Iris pigment epithelial cell (primary cell): Measurements from ENCODE around the gene ZNF772.
A peak's percentile ranks its signal among the peaks of the same experiment; 100 is the strongest.
"Not testable (repeated sequence)": the region's sequence is repeated elsewhere in the genome, so short reads cannot be mapped to it uniquely, and the experiment has no call there.

Source experiments
- DNase-seq: peaks from one replicate; pipeline ENCODE4 v3.0.0-alpha.2; 2011; ENCODE audit warnings: low read depth

Gene ZNF772

DNA sequence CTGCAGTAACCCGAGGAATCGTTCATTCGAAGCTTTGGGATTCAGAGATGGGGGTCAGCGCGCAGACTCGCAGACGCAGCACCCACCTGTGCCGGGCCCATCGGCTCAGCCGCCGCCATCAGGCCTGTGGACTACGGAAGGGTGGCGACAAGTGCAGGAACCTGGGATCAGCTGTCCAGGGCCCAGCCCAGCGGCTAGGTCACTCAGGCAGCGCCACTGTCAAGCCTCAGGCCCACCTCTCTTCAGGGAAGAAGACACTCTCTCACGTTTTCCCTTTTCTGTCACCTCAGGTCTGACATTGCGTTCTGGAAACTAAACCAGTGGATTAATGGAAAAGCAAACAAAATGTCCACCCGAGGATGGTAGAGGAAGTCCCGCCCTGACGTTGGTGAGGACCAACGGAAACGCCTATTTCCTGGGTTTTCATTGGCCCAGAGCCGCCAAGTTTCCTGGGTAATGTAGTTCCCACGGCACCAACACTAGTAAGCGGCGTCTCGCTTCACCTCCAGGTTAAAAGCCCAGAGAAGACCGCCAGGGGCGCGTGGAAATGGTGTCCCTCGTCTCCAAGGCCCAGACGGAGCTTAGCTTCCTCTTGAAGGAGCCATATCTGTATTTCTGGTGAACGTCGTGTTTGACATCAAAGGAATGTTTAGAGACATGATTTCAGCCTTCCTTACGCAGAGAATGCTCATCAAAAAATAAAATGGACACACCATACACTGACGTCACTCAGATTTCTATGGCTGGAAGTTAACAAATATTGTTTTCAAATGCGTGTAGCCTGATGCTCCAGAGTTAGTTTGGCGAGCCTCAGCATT lies at the start of gene ZNF772:
Gene ZNF772 (minus strand): TSS at position 376 of the 818 bp plus-strand sequence. CDS start 257 bp downstream, at position 119.
- peak; percentile 97 for DNase-seq

DNA sequence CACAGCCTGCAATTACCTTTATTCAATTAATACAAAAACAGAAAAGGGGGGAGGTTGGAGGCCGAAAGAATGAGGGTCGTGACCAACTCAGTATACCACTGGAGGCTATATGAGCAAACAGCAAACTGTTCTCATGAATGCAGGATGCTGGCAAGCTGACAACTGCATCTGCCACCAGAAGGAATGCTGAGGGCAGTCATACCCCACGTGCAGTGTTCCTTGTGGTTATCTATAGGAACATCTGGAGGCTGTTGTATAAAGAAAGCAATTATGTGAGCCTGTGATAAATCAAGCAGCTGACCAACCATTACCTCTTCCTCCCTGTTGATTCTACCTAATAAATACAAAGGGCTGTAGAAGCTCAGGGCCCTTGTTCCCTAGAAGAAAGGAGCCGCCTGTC lies 40.7 kb upstream of the ZNF772 start:
- DNase-seq = not testable (repeated sequence)

DNA sequence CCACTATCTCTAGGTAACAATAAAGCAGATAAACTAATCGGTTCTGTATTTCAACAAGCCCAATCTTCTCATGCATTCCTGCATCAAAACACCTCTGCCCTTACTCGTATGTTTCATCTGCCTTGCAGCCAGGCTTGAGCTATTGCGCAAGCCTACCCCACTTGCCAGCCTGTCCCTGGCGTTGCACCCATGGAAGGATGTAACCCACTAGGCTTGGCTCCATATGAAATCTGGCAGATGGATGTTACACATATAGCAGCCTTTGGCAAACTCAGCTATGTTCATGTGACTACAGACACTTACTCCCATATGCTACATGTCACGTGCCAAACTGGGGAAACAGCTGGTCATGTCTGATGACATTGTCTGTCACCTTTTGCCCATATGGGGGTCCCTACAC lies 37.9 kb upstream of the ZNF772 start:
- no peak for DNase-seq

DNA sequence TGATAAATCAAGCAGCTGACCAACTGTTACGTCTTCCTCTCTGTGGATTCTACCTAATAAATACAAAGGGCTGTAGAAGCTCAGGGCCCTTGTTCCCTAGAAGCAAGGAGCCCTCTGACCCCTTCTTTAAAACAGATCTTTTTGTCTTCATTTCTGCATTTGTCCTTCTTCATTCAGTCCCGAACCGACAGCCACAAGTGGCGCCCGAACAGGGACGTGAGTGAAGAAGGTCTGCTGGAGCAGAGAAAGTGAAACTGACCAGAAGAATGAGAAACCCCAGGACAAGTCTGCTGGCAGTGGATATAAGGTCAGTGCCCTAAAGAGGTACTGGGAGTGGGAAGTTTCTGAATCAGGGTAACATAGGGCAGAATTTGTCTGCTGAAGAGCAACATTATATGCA lies 35.5 kb upstream of the ZNF772 start:
- DNase-seq = peak; percentile 31

DNA sequence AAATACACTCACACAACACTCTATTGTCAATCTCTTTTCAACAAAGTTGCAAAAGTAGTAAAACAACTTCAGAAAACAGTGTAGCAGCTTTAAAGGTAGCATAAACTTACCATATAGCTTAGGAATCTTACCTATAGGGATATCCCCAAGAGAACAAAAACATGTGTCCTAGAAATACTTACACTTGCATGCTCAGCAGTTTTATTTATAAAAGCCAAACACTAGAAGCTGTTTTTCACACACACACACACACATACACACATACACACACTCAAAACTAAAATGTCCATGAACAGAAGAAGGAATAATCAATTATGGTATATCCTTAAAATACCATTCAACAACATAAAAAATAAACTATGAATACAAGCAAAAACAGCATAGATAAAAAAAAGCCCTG lies 34.1 kb upstream of the ZNF772 start:
- no peak for DNase-seq

DNA sequence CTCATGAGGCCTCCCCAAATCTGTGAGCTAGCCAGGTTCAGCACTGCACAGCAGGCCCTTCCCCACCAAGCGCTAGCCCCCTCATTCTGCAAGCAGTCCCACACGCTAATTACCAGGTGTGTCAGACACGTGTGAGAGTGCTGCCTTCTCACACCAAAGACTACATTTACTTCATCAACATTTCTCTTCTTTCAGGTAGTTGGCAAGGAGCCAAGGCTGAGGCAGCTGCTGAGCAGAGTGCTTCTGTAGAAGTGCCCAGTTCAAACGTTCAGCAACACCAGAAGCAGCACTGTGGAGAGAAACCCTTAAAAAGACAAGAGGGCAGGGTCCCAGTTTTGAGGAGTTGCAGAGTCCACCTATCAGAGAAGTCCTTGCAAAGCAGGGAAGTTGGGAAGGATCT lies 28.8 kb upstream of the ZNF772 start:
- DNase-seq = no peak

DNA sequence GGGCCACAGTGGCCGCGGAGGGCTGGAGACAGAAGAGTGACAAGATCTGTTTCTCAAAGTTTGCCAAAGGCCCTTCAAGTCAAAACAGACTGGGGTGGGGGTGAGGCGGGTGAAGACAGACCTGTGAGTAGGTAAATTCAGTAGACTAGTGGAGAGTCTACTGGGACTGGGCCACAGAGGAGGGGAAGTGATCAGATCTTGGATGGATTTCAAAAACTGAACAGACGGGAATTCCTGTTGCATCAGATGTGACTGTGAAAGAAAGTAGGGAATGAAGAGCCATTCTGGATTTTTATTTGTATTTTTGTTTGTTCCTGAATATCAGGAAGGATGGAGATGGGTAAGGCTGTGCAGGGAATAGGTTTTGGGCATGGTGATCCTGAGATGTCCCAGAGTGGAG lies 23.0 kb upstream of the ZNF772 start:
- DNase-seq = peak; percentile 53

DNA sequence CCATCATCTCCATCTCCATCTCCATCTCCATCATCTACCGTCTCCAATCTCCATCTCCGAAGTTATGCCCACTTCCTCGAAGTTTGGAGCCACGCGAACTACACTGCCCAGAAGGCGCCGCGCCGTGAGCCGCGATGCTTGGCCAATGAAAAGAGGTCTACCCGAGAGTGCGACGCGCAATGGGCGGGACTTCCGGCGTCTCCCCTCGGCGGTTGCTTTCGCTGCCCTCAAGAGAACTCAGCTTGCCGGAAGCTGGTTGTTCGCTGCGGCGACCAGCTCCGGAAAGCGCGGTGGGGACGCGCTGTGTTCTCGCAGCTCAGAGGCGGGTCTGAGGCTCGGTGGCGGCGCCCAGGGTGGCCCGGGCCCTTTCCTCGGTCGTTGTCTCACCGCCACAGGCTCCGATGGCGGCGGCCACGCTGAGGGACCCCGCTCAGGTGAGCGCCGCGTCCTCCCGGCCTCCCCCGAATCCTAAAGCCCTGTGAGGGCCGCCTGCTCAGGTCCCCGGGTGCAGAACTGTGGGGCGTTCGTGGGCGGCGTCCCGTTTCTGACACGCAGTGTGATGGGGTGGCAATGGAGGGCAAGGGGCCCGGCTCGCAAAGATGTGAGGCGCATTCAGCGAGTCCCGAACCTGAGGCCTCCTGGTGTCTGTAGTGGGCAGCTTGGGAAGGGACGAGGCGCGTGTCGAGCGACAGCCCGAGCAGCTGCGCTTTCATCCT lies 22.5 kb upstream of the ZNF772 start, which contains the start of gene ZNF773:
Gene ZNF773 (plus strand): TSS at position 259 of the 716 bp plus-strand sequence. CDS start 143 bp downstream, at position 402.
- DNase-seq = peak; percentile 97

DNA sequence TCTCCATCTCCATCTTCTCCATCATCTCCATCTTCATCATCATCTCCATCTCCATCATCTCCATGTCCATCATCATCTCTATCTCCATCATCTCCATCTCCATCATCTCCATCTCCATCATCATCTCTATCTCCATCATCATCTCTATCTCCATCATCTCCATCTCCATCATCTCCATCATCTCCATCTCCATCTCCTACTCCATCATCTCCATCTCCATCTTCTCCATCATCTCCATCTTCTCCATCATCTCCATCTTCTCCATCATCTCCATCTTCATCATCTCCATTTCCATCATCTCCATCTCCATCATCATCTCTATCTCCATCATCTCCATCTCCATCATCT lies 21.9 kb upstream of the ZNF772 start:
- not testable (repeated sequence) for DNase-seq

DNA sequence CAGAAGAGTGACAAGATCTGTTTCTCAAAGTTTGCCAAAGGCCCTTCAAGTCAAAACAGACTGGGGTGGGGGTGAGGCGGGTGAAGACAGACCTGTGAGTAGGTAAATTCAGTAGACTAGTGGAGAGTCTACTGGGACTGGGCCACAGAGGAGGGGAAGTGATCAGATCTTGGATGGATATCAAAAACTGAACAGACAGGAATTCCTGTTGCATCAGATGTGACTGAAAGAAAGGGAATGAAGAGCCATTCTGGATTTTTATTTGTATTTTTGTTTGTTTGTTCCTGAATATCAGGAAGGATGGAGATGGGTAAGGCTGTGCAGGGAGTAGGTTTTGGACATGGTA lies 10.9 kb upstream of the ZNF772 start:
- peak; percentile 54 for DNase-seq

DNA sequence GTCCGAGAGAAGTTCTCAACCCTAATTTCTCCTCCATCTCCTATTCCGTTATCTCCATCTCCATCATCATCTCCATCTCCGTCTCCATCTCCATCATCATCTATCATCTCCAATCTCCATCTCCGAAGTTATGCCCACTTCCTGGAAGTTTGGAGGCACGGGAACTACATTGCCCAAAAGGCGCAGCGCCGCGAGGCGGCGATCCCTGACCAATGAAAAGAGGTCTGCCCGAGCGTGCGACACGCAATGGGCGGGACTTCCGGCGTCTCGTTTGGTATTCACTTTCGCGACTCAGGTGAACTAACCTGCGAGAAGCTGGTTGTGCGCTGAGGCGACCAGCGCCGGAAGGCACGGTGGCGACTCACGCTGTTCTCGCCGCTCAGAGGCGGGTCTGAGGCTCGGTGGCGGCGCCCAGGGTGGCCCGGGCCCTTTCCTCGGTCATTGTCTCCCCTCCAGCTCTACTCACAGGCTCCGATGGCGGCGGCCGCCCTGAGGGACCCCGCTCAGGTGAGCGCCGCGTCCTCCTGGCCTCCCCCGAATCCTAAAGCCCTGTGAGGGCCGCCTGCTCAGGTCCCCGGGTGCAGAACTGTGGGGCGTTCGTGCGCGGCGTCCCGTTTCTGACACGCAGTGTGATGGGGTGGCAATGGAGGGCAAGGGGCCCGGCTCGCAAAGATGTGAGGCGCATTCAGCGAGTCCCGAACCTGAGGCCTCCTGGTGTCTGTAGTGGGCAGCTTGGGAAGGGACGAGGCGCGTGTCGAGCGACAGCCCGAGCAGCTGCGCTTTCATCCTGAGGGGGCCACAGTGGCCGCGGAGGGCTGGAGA lies 10.3 kb upstream of the ZNF772 start, which contains the start of gene ZNF419:
Gene ZNF419 (plus strand): TSS at position 274 of the 822 bp plus-strand sequence. CDS start 201 bp downstream, at position 475.
- DNase-seq = peak; percentile 83

DNA sequence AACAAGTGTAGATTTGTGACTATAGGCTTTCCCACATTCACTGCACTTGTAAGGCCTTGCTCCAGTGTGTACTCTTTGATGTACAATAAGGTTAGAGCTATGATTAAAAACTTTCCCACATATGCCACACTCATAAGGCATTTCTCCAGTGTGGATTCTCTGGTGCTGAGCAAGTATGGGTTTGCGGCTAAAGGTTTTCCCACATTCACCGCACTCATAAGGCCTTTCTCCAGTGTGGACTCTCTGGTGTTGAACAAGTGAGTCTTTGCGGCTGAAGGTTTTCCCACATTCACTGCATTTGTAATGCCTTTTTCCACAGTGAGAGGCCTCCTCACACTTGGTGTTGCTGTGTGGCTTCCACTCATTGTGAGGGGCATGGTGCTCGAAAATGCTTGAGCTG lies 3.7 kb downstream of the ZNF772 start:
- peak; percentile 11 for DNase-seq

DNA sequence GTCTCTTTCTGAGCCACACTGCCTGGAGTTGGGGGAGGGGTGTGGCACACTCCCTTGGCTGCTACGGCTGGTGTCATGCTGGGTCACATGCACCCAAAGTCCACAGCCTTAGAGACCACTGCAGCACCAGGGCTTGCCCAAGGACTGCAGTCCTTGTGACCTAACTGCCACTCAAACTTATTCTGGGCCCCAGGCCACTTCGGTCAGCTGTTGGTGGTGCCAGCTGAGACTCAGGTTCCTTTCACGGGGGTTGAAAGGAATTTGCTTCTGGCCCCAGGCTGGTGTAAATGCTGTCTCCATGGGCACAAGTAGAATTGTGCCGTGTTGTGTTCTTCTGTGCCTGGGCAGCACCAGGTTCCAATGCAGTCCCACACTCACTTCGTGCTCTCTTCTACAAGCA lies 10.9 kb downstream of the ZNF772 start:
- DNase-seq = no peak

DNA sequence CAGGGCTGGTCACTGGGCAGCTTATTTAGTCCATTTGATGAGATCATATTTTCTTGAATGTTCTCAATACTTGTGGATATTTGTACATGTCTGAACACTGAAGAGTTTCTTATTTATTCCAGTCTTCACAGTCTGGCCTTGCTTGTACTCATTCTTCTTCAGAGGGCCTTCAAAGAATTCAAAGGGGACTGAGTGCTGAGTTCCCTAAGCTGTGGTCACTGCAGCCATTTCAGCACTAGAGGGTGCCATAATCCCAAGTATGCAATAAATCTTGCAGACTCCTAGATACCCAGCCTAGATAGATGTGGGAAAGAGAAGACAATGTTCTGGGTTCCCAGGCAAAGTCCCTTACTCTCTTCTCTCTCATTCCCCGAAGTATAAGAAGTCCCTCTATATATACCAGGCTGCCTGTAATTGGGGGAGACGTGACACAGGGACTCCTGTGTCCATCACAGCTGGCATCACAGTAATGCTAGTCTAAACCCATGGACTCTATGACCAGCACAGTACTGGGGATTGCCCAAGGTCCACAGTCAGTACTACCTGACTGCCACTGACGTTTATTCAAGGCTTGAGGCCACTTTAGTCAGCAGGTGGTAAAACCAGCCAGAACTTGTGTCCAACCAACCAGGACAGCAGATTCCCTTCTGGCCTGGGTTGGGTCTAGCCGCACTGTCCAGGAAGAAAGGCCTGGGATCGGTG lies 11.5 kb downstream of the ZNF772 start:
- DNase-seq = peak; percentile 3

DNA sequence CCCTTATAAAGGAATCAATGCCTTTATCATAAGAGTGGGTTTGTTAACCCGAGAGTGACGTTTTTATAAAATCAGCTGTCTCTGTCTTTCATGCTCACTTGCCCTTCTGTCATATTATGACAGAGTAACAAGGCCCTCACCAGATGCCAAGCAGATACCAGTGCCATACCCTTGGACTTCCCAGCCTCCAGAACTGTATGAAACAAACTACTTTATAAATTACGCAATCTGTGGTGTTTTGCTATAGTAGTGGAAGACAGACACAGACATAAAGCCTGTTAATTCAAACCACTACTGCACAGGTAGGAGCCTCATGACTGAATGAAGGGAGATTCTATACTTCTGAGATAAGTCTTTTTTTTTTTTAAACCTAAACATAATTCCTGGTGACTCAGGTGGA lies 25.1 kb downstream of the ZNF772 start:
- no peak for DNase-seq

DNA sequence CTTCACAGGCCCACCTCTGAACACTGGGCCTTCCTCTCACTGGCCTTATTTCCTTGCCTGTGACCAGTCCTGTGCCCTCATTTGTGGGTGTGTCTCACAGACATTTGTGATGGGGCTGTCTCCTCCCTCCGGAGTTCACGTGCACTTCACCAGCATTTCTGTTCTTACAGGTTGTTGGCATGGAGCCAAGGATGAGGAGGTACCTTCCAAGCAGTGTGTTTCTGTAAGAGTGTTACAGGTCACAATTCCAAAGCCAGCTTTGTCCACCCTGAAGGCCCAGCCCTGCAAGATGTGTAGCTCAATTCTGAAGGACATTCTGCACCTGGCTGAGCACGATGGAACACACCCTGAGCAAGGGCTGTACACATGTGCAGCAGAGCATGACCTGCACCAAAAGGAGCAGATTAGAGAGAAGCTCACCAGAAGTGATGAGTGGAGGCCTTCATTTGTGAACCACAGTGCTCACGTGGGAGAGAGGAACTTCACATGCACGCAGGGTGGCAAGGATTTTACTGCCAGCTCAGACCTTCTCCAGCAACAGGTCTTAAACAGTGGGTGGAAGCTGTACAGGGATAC lies 34.2 kb downstream of the ZNF772 start:
- no peak for DNase-seq

DNA sequence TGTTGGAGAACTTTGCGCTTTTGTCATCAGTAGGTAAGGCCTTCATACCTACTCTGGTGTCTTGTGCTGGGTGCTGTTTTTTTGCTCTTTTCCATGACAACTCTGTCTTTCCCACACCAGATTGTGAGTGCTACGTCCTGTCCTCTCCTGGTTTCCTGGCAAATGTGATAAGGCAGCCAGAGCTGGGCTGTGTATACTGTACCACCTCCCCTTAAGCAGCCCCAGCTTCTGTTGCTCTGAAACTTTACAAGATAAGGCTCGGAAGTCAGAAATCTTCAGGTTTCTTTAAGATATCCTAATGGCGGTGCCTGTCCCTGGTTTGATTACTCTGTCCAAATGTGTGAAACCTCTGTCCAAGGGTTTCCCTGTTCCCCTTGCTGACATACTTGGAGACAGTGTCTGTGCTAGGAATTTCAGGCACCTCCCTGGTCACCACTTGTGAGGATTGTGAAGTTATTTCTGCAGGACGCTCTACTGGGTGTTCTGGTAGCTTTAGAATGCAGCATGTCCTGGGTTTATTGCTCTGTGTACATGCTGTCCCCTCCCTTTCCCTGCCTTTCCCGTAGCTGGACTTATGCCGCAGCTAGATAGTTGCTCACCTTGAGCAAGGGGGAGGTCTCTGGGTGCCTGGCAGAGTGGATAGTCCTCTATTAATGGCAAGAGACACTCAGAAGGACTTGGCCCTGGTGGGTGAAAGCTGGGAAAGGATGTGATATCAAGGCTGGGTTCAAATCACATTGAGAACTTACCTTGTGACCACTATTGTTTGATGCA lies 35.2 kb downstream of the ZNF772 start:
- no peak for DNase-seq

DNA sequence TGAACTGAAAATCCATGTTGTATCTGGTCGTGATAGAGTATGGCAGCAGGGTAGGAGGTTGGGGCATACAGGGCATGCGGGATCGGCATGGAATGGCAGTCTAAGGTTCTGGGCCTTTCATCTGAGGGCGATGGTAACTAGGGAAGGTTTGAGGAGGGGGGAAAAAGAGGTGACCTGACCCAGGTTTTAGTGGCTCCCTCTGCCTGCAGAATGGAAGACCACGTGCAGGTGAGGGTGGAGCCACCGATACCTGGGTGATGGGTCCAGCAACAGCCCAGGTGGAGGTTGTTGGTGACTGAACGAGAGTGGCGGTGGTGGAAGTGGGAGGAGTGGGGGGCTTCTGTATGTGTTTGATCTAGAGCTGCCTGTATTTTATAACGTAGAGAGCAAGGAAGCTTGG lies 38.4 kb downstream of the ZNF772 start:
- DNase-seq = no peak

DNA sequence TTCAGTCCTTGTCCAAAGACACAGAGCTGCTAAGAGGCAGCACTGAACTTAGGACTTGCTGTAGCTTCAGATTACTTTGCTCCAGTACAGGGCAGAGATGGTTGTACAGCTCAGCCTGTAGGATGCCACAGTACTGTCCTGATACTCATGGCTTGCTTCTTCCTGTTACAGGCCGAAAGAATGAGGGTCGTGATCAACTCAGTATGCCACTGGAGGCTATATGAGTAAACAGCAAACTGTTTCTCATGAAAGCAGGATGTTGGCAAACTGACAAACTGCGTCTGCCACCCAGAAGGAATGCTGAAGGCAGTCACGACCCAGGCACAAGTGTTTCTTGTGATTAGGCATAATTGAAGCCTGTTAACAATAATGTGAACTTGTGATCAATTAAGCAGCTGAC lies 39.4 kb downstream of the ZNF772 start:
- DNase-seq = no peak

DNA sequence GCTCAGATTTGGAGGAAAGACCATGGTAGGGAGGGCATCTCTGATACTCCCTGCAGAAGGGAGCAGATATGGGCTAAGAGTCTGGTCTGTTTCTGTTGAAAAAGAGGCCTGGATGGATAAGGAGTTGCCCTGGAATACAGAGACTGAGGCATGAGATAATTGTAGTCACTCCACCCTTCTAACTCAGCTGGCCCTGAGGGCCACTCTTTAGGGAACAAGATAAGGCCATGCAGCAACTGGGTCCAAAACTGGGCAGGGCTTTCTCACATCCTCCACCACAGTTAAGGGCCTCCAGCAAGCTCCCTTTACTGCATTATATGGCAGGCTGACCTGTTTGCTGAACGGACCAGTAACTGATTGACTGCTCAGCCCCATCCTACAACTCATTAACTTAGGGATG lies 40.9 kb downstream of the ZNF772 start:
- DNase-seq = no peak
